H9 (cell line): ENCODE measurements around the gene SGTA. TPM values are rescaled to one million over a fixed set of nuclear protein-coding genes. Genes with fewer than 3 reads are reported as not detected.

Experiments used
- DNase-seq: peaks from one replicate; pipeline ENCODE4 v3.0.0-alpha.2; 2017
- H2AFZ ChIP-seq: one replicate; pipeline ENCODE4 v1.6.1; 2013; ENCODE audit warnings: mild to moderate bottlenecking, low read length, control low read depth, moderate library complexity
- H2AK5ac ChIP-seq: 2 replicates; pipeline ENCODE4 v1.6.1; 2013; ENCODE audit warnings: low read length, control low read depth, mixed read lengths; ENCODE audit not compliant: insufficient read length
- H2BK120ac ChIP-seq: one replicate; pipeline ENCODE4 v1.6.1; 2013; ENCODE audit warnings: low read depth, mild to moderate bottlenecking, low read length, control low read depth, inconsistent platforms; ENCODE audit not compliant: poor library complexity, severe bottlenecking
- H2BK12ac ChIP-seq: 2 replicates; pipeline ENCODE4 v1.6.1; 2013; ENCODE audit warnings: low read length, control low read depth, mixed read lengths, low read depth; ENCODE audit not compliant: insufficient read length
- H2BK15ac ChIP-seq: 2 replicates; pipeline ENCODE4 v1.6.1; 2013; ENCODE audit warnings: low read depth, low read length, control low read depth
- H2BK20ac ChIP-seq: one replicate; pipeline ENCODE4 v1.6.1; 2013; ENCODE audit warnings: low read depth, mild to moderate bottlenecking, low read length, control low read depth, inconsistent platforms; ENCODE audit not compliant: poor library complexity, severe bottlenecking
- H2BK5ac ChIP-seq: 2 replicates; pipeline ENCODE4 v1.6.1; 2013; ENCODE audit warnings: low read length, control low read depth, mixed read lengths; ENCODE audit not compliant: insufficient read length
- H3K14ac ChIP-seq: 2 replicates; pipeline ENCODE4 v1.6.1; 2013; ENCODE audit warnings: low read length, control low read depth; ENCODE audit not compliant: insufficient read depth
- H3K18ac ChIP-seq: 2 replicates; pipeline ENCODE4 v1.6.1; 2013; ENCODE audit warnings: low read depth, mild to moderate bottlenecking, mixed read lengths, low read length, control low read depth; ENCODE audit not compliant: insufficient read length
- H3K23ac ChIP-seq: 2 replicates; pipeline ENCODE4 v1.6.1; 2013; ENCODE audit warnings: low read length, control low read depth, mixed read lengths, low read depth; ENCODE audit not compliant: insufficient read length
- H3K23me2 ChIP-seq: 2 replicates; pipeline ENCODE4 v1.6.1; 2013; ENCODE audit warnings: low read depth, mild to moderate bottlenecking, mixed read lengths, low read length, control low read depth; ENCODE audit not compliant: insufficient read length, poor library complexity, severe bottlenecking
- H3K27ac ChIP-seq: 2 replicates; pipeline ENCODE4 v1.5.1; 2013; ENCODE audit warnings: low read length, control low read depth, mixed read lengths, low read depth; ENCODE audit not compliant: insufficient read length
- H3K27me3 ChIP-seq: 2 replicates; pipeline ENCODE4 v1.6.1; 2013; ENCODE audit warnings: low read length, control low read depth, inconsistent platforms; ENCODE audit not compliant: insufficient read depth
- H3K4ac ChIP-seq: 2 replicates; pipeline ENCODE4 v1.6.1; 2013; ENCODE audit warnings: low read depth, mild to moderate bottlenecking, control low read depth, inconsistent platforms, low read length, moderate library complexity
- H3K4me1 ChIP-seq: 2 replicates; pipeline ENCODE4 v1.6.1; 2013; ENCODE audit warnings: low read length, control low read depth, inconsistent platforms; ENCODE audit not compliant: insufficient read depth
- H3K4me2 ChIP-seq: 2 replicates; pipeline ENCODE4 v1.6.1; 2013; ENCODE audit warnings: low read length, control low read depth, mixed read lengths; ENCODE audit not compliant: insufficient read length, insufficient read depth
- H3K56ac ChIP-seq: 2 replicates; pipeline ENCODE4 v1.6.1; 2013; ENCODE audit warnings: low read depth, mild to moderate bottlenecking, mixed read lengths, low read length, control low read depth; ENCODE audit not compliant: insufficient read length
- H3K79me1 ChIP-seq: 2 replicates; pipeline ENCODE4 v1.6.1; 2013; ENCODE audit warnings: low read depth, mild to moderate bottlenecking, moderate library complexity, low read length, control low read depth, inconsistent platforms; ENCODE audit not compliant: insufficient read depth, poor library complexity, severe bottlenecking
- H3K79me2 ChIP-seq: 2 replicates; pipeline ENCODE4 v1.6.1; 2013; ENCODE audit warnings: low read length, control low read depth, inconsistent platforms; ENCODE audit not compliant: insufficient read depth
- H3K9ac ChIP-seq: 2 replicates; pipeline ENCODE4 v1.6.1; 2013; ENCODE audit warnings: low read length, control low read depth, mixed read lengths; ENCODE audit not compliant: insufficient read length; ENCODE audit errors: extremely low read depth
- H3K9me3 ChIP-seq: one replicate; pipeline ENCODE4 v1.6.1; 2013; ENCODE audit warnings: low read depth, low read length, inconsistent platforms; ENCODE audit not compliant: control insufficient read depth
- H3T11ph ChIP-seq: one replicate; pipeline ENCODE4 v1.6.1; 2013; ENCODE audit warnings: mild to moderate bottlenecking, low read length, control low read depth, inconsistent platforms
- H4K20me1 ChIP-seq: one replicate; pipeline ENCODE4 v1.6.1; 2013; ENCODE audit not compliant: control insufficient read depth, insufficient read length, insufficient read depth
- H4K5ac ChIP-seq: 2 replicates; pipeline ENCODE4 v1.6.1; 2013; ENCODE audit warnings: low read depth, mild to moderate bottlenecking, mixed read lengths, low read length, control low read depth; ENCODE audit not compliant: insufficient read length
- H4K8ac ChIP-seq: replicated peaks from 2 replicates; pipeline ENCODE4 v1.6.1; 2013; ENCODE audit warnings: low read length, control low read depth, mixed read lengths, low read depth; ENCODE audit not compliant: insufficient read length
- H4K91ac ChIP-seq: 2 replicates; pipeline ENCODE4 v1.6.1; 2013; ENCODE audit warnings: low read depth, mild to moderate bottlenecking, moderate library complexity, mixed read lengths, low read length, control low read depth; ENCODE audit not compliant: insufficient read length
- H3K27ac Mint-ChIP-seq, 3 experiments: 2 replicates in 2 of 3; 3 replicates in 1 of 3; pipeline ENCODE4 v1.8.0; 2020 to 2021; ENCODE audit warnings: mixed read lengths in 3 of 3, mild to moderate bottlenecking in 1 of 3, moderate library complexity in 1 of 3
- H3K27me3 Mint-ChIP-seq: 2 replicates; pipeline ENCODE4 v1.8.0; 2021; ENCODE audit warnings: low read depth, mild to moderate bottlenecking, moderate library complexity, mixed read lengths
- H3K36me3 Mint-ChIP-seq, 3 experiments: 2 replicates in 2 of 3; 3 replicates in 1 of 3; pipeline ENCODE4 v1.8.0; 2020 to 2021; ENCODE audit warnings: low read depth in 3 of 3, mixed read lengths in 3 of 3; ENCODE audit not compliant: insufficient read depth in 1 of 3
- H3K4me1 Mint-ChIP-seq, 2 experiments: 2 replicates each; pipeline ENCODE4 v1.8.0; 2020; ENCODE audit warnings: mixed read lengths in 2 of 2
- H3K4me3 Mint-ChIP-seq, 2 experiments: 2 replicates in 1 of 2; 3 replicates in 1 of 2; pipeline ENCODE4 v1.8.0; 2020 to 2021; ENCODE audit warnings: mild to moderate bottlenecking in 2 of 2, mixed read lengths in 2 of 2, moderate library complexity in 1 of 2
- H3K9me3 Mint-ChIP-seq, 2 experiments: 2 replicates in 1 of 2; 3 replicates in 1 of 2; pipeline ENCODE4 v1.8.0; 2020; ENCODE audit warnings: mild to moderate bottlenecking in 2 of 2, mixed read lengths in 2 of 2, moderate library complexity in 1 of 2
- WGBS: extraction: QIAGEN DNeasy Blood & Tissue Kit; methylation state at CpG from one replicate; pipeline ENCODE4 v1.1.7; 2013; ENCODE audit warnings: missing lambda C conversion rate, low lambda C conversion rate, mixed read lengths; ENCODE audit not compliant: insufficient read length; ENCODE audit errors: extremely low coverage; 5-methylcytosine and 5-hydroxymethylcytosine counted together
- total RNA-seq: library from RNA; stranded (reverse); gene quantifications from 2 replicates; pipeline ENCODE4 v1.2.1, GENCODE V29; 2021
- TF ChIP-seq, protein P1 (sequence below): fragments of 200-600 bp; sonication (generic); conservative IDR thresholded peaks from 3 replicates; pipeline ENCODE4 v1.8.0; 2021; ENCODE audit warnings: antibody characterized with exemption, mild to moderate bottlenecking

The SGTA gene
- total RNA-seq, 1 experiment from 2014 or later = 102 TPM

DNA sequence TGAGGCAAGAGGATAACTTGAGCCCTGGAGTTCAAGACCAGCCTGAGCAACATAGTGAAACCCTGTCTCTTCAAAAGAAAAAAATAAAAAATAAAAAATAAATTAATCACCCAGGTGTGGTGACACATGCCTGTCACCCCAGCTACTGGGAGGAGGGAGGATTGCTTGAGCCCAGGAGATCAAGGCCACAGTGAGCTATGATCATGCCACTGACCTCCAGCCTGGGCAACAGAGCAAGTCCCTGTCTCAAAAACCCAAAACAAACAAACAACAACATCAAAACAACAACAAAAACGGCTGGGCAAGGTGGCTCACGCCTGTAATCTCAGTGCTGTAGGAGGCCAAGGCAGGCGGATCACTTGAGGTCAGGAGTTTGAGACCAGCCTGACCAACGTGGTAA lies 39.0 kb downstream of the SGTA start:
- no peak overlapping the region for H2BK5ac ChIP-seq
- peaks cover 53% of the 10 kb centered on the region for H3K27me3 Mint-ChIP-seq
- H2BK15ac ChIP-seq = no peak overlapping the region
- H3T11ph ChIP-seq = no peak overlapping the region
- WGBS = no CpG with 5 or more reads among the region's 4 CpGs
- H3K36me3 Mint-ChIP-seq = no peaks in the 10 kb centered on the region
- no peak overlapping the region for H2BK120ac ChIP-seq
- H3K4me2 ChIP-seq = no peak overlapping the region
- H3K4me1 ChIP-seq = no peaks in the 10 kb centered on the region
- H3K56ac ChIP-seq = no peak overlapping the region
- TF ChIP-seq, protein P1, sequence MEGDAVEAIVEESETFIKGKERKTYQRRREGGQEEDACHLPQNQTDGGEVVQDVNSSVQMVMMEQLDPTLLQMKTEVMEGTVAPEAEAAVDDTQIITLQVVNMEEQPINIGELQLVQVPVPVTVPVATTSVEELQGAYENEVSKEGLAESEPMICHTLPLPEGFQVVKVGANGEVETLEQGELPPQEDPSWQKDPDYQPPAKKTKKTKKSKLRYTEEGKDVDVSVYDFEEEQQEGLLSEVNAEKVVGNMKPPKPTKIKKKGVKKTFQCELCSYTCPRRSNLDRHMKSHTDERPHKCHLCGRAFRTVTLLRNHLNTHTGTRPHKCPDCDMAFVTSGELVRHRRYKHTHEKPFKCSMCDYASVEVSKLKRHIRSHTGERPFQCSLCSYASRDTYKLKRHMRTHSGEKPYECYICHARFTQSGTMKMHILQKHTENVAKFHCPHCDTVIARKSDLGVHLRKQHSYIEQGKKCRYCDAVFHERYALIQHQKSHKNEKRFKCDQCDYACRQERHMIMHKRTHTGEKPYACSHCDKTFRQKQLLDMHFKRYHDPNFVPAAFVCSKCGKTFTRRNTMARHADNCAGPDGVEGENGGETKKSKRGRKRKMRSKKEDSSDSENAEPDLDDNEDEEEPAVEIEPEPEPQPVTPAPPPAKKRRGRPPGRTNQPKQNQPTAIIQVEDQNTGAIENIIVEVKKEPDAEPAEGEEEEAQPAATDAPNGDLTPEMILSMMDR = no peak
- no peak overlapping the region for H3K14ac ChIP-seq
- no peak overlapping the region for H4K91ac ChIP-seq
- H3K4ac ChIP-seq = no peak overlapping the region
- H3K27me3 ChIP-seq = no peaks in the 10 kb centered on the region; the same call in 1 of the 2 replicates
- no peaks in the 10 kb centered on the region for H3K79me1 ChIP-seq
- H2AFZ ChIP-seq = no peak overlapping the region
- no peak overlapping the region for H2AK5ac ChIP-seq
- no peak overlapping the region for H3K27ac Mint-ChIP-seq
- H3K79me2 ChIP-seq = no peaks in the 10 kb centered on the region
- H3K23ac ChIP-seq = no peak overlapping the region
- H3K9me3 Mint-ChIP-seq = no peaks in the 10 kb centered on the region
- H2BK12ac ChIP-seq = no peak overlapping the region
- H3K23me2 ChIP-seq = peaks cover 4% of the 10 kb centered on the region
- peaks cover 3% of the 10 kb centered on the region in 2 experiments for H3K4me1 Mint-ChIP-seq
- no peak overlapping the region for H2BK20ac ChIP-seq
- no peaks in the 10 kb centered on the region for H3K9me3 ChIP-seq
- no peaks in the 10 kb centered on the region for H4K20me1 ChIP-seq
- DNase-seq = no peak
- no peak overlapping the region for H4K5ac ChIP-seq
- H3K4me3 Mint-ChIP-seq = no peak overlapping the region
- H4K8ac ChIP-seq = no peak overlapping the region
- no peak overlapping the region for H3K9ac ChIP-seq
- H3K27ac ChIP-seq = no peak overlapping the region
- H3K18ac ChIP-seq = no peak overlapping the region
